Stimulated activated CD4-positive, alpha-beta T cell treated with anti-CD3 and anti-CD28 coated beads, Interleukin-4, amount 100 ng/mL, for 24 hours (primary cell): ENCODE results near the gene SPTA1.

Experiments
- DNase-seq: peaks from one replicate; pipeline ENCODE4 v3.0.0-alpha.2; 2020

Gene SPTA1

DNA sequence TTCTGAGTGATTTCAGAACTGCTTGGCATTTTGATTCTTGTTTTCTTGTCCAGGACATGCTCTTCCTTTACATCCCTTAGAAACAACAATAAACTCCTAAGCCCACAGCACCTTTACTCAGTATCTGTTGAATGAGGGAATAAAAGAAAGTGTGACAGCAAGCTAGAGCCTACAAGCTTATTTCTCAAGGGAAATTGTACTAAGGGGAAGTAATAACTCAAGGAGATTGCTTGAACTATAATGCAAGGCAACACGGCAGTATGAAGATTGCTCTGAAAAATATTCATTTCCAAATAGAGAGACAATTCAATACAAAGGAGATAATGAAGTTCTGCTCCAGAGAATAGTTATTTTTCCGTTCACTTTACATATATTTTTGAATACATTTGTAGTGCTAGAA lies 122.7 kb downstream of the SPTA1 start:
- DNase-seq: no peak
